HepG2 (cell line): Measurements from ENCODE around the gene IL5RA. TPM values are rescaled to one million over a fixed set of nuclear protein-coding genes. Genes with fewer than 3 reads are reported as not detected.

Experiments
- ARNTL ChIP-seq: sonication (generic); formaldehyde crosslinking; IDR thresholded peaks from 2 replicates; pipeline ENCODE4 v1.4.0; 2020; ENCODE audit warnings: mild to moderate bottlenecking, missing genetic modification reagents
- ATF5 ChIP-seq: sonication (generic); formaldehyde crosslinking; IDR thresholded peaks from 2 replicates; pipeline ENCODE4 v1.4.0; 2020; ENCODE audit warnings: mild to moderate bottlenecking, low read depth, missing genetic modification reagents
- KLF15 ChIP-seq: sonication (generic); formaldehyde crosslinking; IDR thresholded peaks from 2 replicates; pipeline ENCODE4 v1.8.1; 2023; ENCODE audit warnings: borderline replicate concordance, mild to moderate bottlenecking, inconsistent platforms, missing genetic modification reagents, mixed read lengths
- MAFK ChIP-seq, 2 experiments: IDR thresholded peaks in 1 of 2; conservative IDR thresholded peaks in 1 of 2; 2 replicates each; pipeline ENCODE4 v1.6.1; 2011; ENCODE audit warnings: improper control_type of control experiment in 2 of 2, low read length in 2 of 2
- PHF5A ChIP-seq: IDR thresholded peaks from one replicate; pipeline ENCODE4 v1.6.1; 2018; ENCODE audit warnings: low read depth, missing genetic modification reagents; ENCODE audit not compliant: unreplicated experiment
- RXRA ChIP-seq: sonication (generic); formaldehyde crosslinking; IDR thresholded peaks from 2 replicates; pipeline ENCODE4 v1.5.1; 2020; ENCODE audit warnings: missing genetic modification reagents
- SOX5 ChIP-seq: IDR thresholded peaks from 2 replicates; pipeline ENCODE4 v1.6.1; 2016; ENCODE audit warnings: borderline replicate concordance
- ZFP82 ChIP-seq: sonication (generic); formaldehyde crosslinking; IDR thresholded peaks from 2 replicates; pipeline ENCODE4 v1.5.1; 2020; ENCODE audit warnings: mild to moderate bottlenecking, missing genetic modification reagents, borderline replicate concordance
- ZNF225 ChIP-seq: sonication (generic); formaldehyde crosslinking; IDR thresholded peaks from 2 replicates; pipeline ENCODE4 v1.4.0; 2020; ENCODE audit warnings: mild to moderate bottlenecking, missing genetic modification reagents
- ZNF354B ChIP-seq: sonication (generic); formaldehyde crosslinking; IDR thresholded peaks from 2 replicates; pipeline ENCODE4 v1.8.0; 2022; ENCODE audit warnings: mild to moderate bottlenecking, missing genetic modification reagents
- ZNF501 ChIP-seq: sonication (generic); formaldehyde crosslinking; IDR thresholded peaks from 2 replicates; pipeline ENCODE4 v1.5.1; 2020; ENCODE audit warnings: mild to moderate bottlenecking, moderate library complexity, missing genetic modification reagents
- ZNF510 ChIP-seq: sonication (generic); formaldehyde crosslinking; IDR thresholded peaks from 2 replicates; pipeline ENCODE4 v1.4.0; 2020; ENCODE audit warnings: low read depth, mild to moderate bottlenecking, missing genetic modification reagents
- ZNF530 ChIP-seq: sonication (generic); formaldehyde crosslinking; IDR thresholded peaks from 2 replicates; pipeline ENCODE4 v1.5.0; 2020; ENCODE audit warnings: low read depth, mild to moderate bottlenecking, missing genetic modification reagents
- ZNF547 ChIP-seq: sonication (generic); formaldehyde crosslinking; IDR thresholded peaks from 2 replicates; pipeline ENCODE4 v1.5.1; 2020; ENCODE audit warnings: mild to moderate bottlenecking, missing genetic modification reagents
- ZNF768 ChIP-seq: sonication (generic); formaldehyde crosslinking; IDR thresholded peaks from 2 replicates; pipeline ENCODE4 v1.4.0; 2020; ENCODE audit warnings: missing genetic modification reagents
- polyA plus RNA-seq, 8 experiments: library from polyadenylated mRNA; depleted of rRNA in 3 of 8; stranded (reverse) in 7 of 8; unstranded in 1 of 8; fragments of >200 nt; fragmentation: Illumina TruSeq in 4 of 8; extraction: Trizol in 4 of 8; gene quantifications; 2 replicates each; pipeline versions ENCODE4 v1.2.1 to v1.2.3, GENCODE V29; 2011 to 2016; ENCODE audit warnings: low read depth in 4 of 8, missing spikeins in 1 of 8, mixed read lengths in 1 of 8; ENCODE audit not compliant: insufficient read depth in 1 of 8
- total RNA-seq, 5 experiments: library from RNA; depleted of rRNA; stranded (reverse); fragments of >200 nt; fragmentation: Illumina TruSeq; extraction: Trizol; gene quantifications; 2 replicates each; pipeline ENCODE4 v1.2.3, GENCODE V29; 2016; ENCODE audit warnings: low read depth in 1 of 5
- TF ChIP-seq, protein P1 (sequence below): IDR thresholded peaks from 2 replicates; pipeline ENCODE4 v1.6.1; 2016; ENCODE audit warnings: low read depth, control low read depth
- TF ChIP-seq, protein P2 (sequence below), 2 experiments: sonication (generic) in 1 of 2; formaldehyde crosslinking in 1 of 2; IDR thresholded peaks; 2 replicates each; pipeline versions ENCODE4 v1.4.0 to v1.6.1; 2018 to 2020; ENCODE audit warnings: missing genetic modification reagents in 2 of 2, borderline replicate concordance in 1 of 2, low read depth in 1 of 2, mild to moderate bottlenecking in 1 of 2, missing biosample characterization in 1 of 2
- TF ChIP-seq, protein P3 (sequence below): sonication (generic); formaldehyde crosslinking; conservative IDR thresholded peaks from 2 replicates; pipeline ENCODE4 v1.8.1; 2023; ENCODE audit warnings: missing genetic modification reagents
- TF ChIP-seq, protein P4 (sequence below): sonication (generic); formaldehyde crosslinking; IDR thresholded peaks from 2 replicates; pipeline ENCODE4 v1.9.0; 2021; ENCODE audit warnings: missing genetic modification reagents, mild to moderate bottlenecking, borderline replicate concordance

Gene IL5RA
- total and polyA plus RNA-seq, 2 of the 13 experiments (the other 11 are each of a cell fraction or from before 2014, with no cell fraction given) = not detected

GRCh38 chr3:3126477-3127431 lies 16.6 kb upstream of the IL5RA start, which contains the start of gene TRNT1 (continued):
- TF ChIP-seq RXRA (CRISPR knock-in tag) (peak; percentile 66; the same call in 1 of the 2 replicates), ATF5 (CRISPR knock-in tag) (no peak), SOX5 (CRISPR knock-in tag) (no peak; the same call in 1 of the 2 replicates), ZNF530 (CRISPR knock-in tag) (no peak), ZNF225 (CRISPR knock-in tag) (no peak; the same call in 1 of the 2 replicates), ZNF501 (CRISPR knock-in tag) (peak; percentile 94), ZNF510 (CRISPR knock-in tag) (no peak), ZFP82 (CRISPR knock-in tag) (no peak; the same call in none of the 2 replicates), ARNTL (CRISPR knock-in tag) (peak; percentile 27; the same call in 1 of the 2 replicates), ZNF768 (peak; percentile 65; the same call in 1 of the 2 replicates), ZNF547 (CRISPR knock-in tag) (peak; percentile 67; the same call in 1 of the 2 replicates), ZNF354B (CRISPR knock-in tag) (0 out of 2 replicates have a peak, but pooled peaks have one; percentile 38), MAFK (conservative IDR thresholded peaks at IDR 0.05 in 1 of 2, IDR thresholded peaks at IDR 0.05 in 1 of 2; ENCODE audit: low read length in 2 of 2) (no peak; a peak in 1 of 4 replicates), PHF5A (CRISPR knock-in tag) (no peak), KLF15 (no peak)
- TF ChIP-seq, protein P1, sequence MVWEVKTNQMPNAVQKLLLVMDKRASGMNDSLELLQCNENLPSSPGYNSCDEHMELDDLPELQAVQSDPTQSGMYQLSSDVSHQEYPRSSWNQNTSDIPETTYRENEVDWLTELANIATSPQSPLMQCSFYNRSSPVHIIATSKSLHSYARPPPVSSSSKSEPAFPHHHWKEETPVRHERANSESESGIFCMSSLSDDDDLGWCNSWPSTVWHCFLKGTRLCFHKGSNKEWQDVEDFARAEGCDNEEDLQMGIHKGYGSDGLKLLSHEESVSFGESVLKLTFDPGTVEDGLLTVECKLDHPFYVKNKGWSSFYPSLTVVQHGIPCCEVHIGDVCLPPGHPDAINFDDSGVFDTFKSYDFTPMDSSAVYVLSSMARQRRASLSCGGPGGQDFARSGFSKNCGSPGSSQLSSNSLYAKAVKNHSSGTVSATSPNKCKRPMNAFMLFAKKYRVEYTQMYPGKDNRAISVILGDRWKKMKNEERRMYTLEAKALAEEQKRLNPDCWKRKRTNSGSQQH (CRISPR knock-in tag) = peak; percentile 51; the same call in 1 of the 2 replicates
- TF ChIP-seq, protein P2, sequence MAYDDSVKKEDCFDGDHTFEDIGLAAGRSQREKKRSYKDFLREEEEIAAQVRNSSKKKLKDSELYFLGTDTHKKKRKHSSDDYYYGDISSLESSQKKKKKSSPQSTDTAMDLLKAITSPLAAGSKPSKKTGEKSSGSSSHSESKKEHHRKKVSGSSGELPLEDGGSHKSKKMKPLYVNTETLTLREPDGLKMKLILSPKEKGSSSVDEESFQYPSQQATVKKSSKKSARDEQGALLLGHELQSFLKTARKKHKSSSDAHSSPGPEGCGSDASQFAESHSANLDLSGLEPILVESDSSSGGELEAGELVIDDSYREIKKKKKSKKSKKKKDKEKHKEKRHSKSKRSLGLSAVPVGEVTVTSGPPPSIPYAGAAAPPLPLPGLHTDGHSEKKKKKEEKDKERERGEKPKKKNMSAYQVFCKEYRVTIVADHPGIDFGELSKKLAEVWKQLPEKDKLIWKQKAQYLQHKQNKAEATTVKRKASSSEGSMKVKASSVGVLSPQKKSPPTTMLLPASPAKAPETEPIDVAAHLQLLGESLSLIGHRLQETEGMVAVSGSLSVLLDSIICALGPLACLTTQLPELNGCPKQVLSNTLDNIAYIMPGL (CRISPR knock-in tag; IDR thresholded peaks at IDR 0.05; ENCODE audit: borderline replicate concordance in 1 of 2, low read depth in 1 of 2) = peak in 1 of 2 experiments; percentile 85; a peak in 2 of 4 replicates
- TF ChIP-seq, protein P3, sequence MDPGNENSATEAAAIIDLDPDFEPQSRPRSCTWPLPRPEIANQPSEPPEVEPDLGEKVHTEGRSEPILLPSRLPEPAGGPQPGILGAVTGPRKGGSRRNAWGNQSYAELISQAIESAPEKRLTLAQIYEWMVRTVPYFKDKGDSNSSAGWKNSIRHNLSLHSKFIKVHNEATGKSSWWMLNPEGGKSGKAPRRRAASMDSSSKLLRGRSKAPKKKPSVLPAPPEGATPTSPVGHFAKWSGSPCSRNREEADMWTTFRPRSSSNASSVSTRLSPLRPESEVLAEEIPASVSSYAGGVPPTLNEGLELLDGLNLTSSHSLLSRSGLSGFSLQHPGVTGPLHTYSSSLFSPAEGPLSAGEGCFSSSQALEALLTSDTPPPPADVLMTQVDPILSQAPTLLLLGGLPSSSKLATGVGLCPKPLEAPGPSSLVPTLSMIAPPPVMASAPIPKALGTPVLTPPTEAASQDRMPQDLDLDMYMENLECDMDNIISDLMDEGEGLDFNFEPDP = no peak
- TF ChIP-seq, protein P4, sequence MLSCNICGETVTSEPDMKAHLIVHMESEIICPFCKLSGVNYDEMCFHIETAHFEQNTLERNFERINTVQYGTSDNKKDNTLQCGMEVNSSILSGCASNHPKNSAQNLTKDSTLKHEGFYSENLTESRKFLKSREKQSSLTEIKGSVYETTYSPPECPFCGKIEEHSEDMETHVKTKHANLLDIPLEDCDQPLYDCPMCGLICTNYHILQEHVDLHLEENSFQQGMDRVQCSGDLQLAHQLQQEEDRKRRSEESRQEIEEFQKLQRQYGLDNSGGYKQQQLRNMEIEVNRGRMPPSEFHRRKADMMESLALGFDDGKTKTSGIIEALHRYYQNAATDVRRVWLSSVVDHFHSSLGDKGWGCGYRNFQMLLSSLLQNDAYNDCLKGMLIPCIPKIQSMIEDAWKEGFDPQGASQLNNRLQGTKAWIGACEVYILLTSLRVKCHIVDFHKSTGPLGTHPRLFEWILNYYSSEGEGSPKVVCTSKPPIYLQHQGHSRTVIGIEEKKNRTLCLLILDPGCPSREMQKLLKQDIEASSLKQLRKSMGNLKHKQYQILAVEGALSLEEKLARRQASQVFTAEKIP (CRISPR knock-in tag) = no peak
